ENCODE measurements around the gene PRPF40B. TPM values are rescaled to one million over a fixed set of nuclear protein-coding genes. Genes with fewer than 3 reads are reported as not detected.

The PRPF40B gene
- total and polyA plus RNA-seq, 9 donors, result 10.8 to 15.7 (median 14.0) TPM

- Histone ChIP-seq H3K36me3 (ENCODE audit: control insufficient read depth, insufficient read depth, low read length) (peaks cover 45% of the 10 kb centered on the region), H3K4me3 (ENCODE audit: low read length) (no peak overlapping the region), H3K4me1 (ENCODE audit: control insufficient read depth, insufficient read depth, low read length) (peaks cover 13% of the 10 kb centered on the region), H3K27me3 (ENCODE audit: control insufficient read depth, insufficient read depth, low read length) (no peaks in the 10 kb centered on the region), H3K9me3 (replicated peaks; ENCODE audit: control insufficient read depth, low read depth, low read length) (no peaks in the 10 kb centered on the region), H3K27ac (ENCODE audit: low read length) (no peak overlapping the region)
- DNase-seq, result no peak
- WGBS (ENCODE audit: insufficient coverage), result 94% methylated on average over 3 of the region's 4 CpGs
Measured at GRCh38 chr12:49635656-49636055, 12.3 kb downstream of the PRPF40B start.

GRCh38 chr12:49636574-49636973, 13.2 kb downstream of the PRPF40B start:
- Histone ChIP-seq H3K27me3 (ENCODE audit: control insufficient read depth, insufficient read depth, low read length) (no peaks in the 10 kb centered on the region), H3K27ac (ENCODE audit: low read length) (peak overlapping the region; percentile 39), H3K4me1 (ENCODE audit: control insufficient read depth, insufficient read depth, low read length) (peaks cover 13% of the 10 kb centered on the region), H3K9me3 (replicated peaks; ENCODE audit: control insufficient read depth, low read depth, low read length) (no peaks in the 10 kb centered on the region), H3K4me3 (ENCODE audit: low read length) (no peak overlapping the region), H3K36me3 (ENCODE audit: control insufficient read depth, insufficient read depth, low read length) (peaks cover 51% of the 10 kb centered on the region)
- 47% methylated on average over 12 of the region's 13 CpGs for WGBS (ENCODE audit: insufficient coverage)
- DNase-seq, result peak; percentile 40

- 8% methylated on average over 3 of the region's 9 CpGs for WGBS (ENCODE audit: insufficient coverage)
- H3K36me3 ChIP-seq (ENCODE audit: control insufficient read depth, insufficient read depth, low read length), result peaks cover 50% of the 10 kb centered on the region
- H3K27ac ChIP-seq (ENCODE audit: low read length), result peak overlapping the region; percentile 39
Measured at GRCh38 chr12:49636979-49637755, 13.8 kb downstream of the PRPF40B start.

GRCh38 chr12:49641748-49642369, 18.5 kb downstream of the PRPF40B start:
- H3K36me3 ChIP-seq (ENCODE audit: control insufficient read depth, insufficient read depth, low read length), result peaks cover 68% of the 10 kb centered on the region
- H3K4me1 ChIP-seq (ENCODE audit: control insufficient read depth, insufficient read depth, low read length), result peaks cover 20% of the 10 kb centered on the region
- DNase-seq, result no peak
- WGBS (ENCODE audit: insufficient coverage), result 83% methylated on average over 12 of the region's 17 CpGs
- H3K27ac ChIP-seq (ENCODE audit: low read length), result no peak overlapping the region
- H3K4me3 ChIP-seq (ENCODE audit: low read length), result no peak overlapping the region
- H3K9me3 ChIP-seq (replicated peaks; ENCODE audit: control insufficient read depth, low read depth, low read length), result no peaks in the 10 kb centered on the region
- H3K27me3 ChIP-seq (ENCODE audit: control insufficient read depth, insufficient read depth, low read length), result no peaks in the 10 kb centered on the region

More at GRCh38 chr12:49636979-49637755, 13.8 kb downstream of the PRPF40B start:
- Histone ChIP-seq H3K27me3 (ENCODE audit: control insufficient read depth, insufficient read depth, low read length) (no peaks in the 10 kb centered on the region), H3K4me1 (ENCODE audit: control insufficient read depth, insufficient read depth, low read length) (peaks cover 13% of the 10 kb centered on the region), H3K4me3 (ENCODE audit: low read length) (no peak overlapping the region), H3K9me3 (replicated peaks; ENCODE audit: control insufficient read depth, low read depth, low read length) (no peaks in the 10 kb centered on the region)
- DNase-seq, result peak; percentile 81

- H3K27ac ChIP-seq (ENCODE audit: low read length), result no peak overlapping the region
- H3K36me3 ChIP-seq (ENCODE audit: control insufficient read depth, insufficient read depth, low read length), result peaks cover 70% of the 10 kb centered on the region
- H3K27me3 ChIP-seq (ENCODE audit: control insufficient read depth, insufficient read depth, low read length), result no peaks in the 10 kb centered on the region
- no peak overlapping the region for H3K4me3 ChIP-seq (ENCODE audit: low read length)
- DNase-seq, result no peak
- H3K4me1 ChIP-seq (ENCODE audit: control insufficient read depth, insufficient read depth, low read length), result peaks cover 21% of the 10 kb centered on the region
- no peaks in the 10 kb centered on the region for H3K9me3 ChIP-seq (replicated peaks; ENCODE audit: control insufficient read depth, low read depth, low read length)
- 85% methylated on average over 11 of the region's 11 CpGs for WGBS (ENCODE audit: insufficient coverage)
Measured at GRCh38 chr12:49642370-49642802, 19.0 kb downstream of the PRPF40B start.

GRCh38 chr12:49643135-49643534, 19.8 kb downstream of the PRPF40B start:
- H3K27me3 ChIP-seq (ENCODE audit: control insufficient read depth, insufficient read depth, low read length), result no peaks in the 10 kb centered on the region
- H3K4me3 ChIP-seq (ENCODE audit: low read length), result no peak overlapping the region
- H3K36me3 ChIP-seq (ENCODE audit: control insufficient read depth, insufficient read depth, low read length), result peaks cover 75% of the 10 kb centered on the region
- H3K9me3 ChIP-seq (replicated peaks; ENCODE audit: control insufficient read depth, low read depth, low read length), result no peaks in the 10 kb centered on the region
- no peak for DNase-seq
- no CpG with 5 or more reads among the region's 7 CpGs for WGBS (ENCODE audit: insufficient coverage)
- peaks cover 26% of the 10 kb centered on the region for H3K4me1 ChIP-seq (ENCODE audit: control insufficient read depth, insufficient read depth, low read length)
- no peak overlapping the region for H3K27ac ChIP-seq (ENCODE audit: low read length)

GRCh38 chr12:49643961-49644619, 20.7 kb downstream of the PRPF40B start:
- peaks cover 35% of the 10 kb centered on the region for H3K4me1 ChIP-seq (ENCODE audit: control insufficient read depth, insufficient read depth, low read length)

GRCh38 chr12:49644620-49644994, 21.2 kb downstream of the PRPF40B start:
- DNase-seq, result peak; percentile 89
- H3K4me3 ChIP-seq (ENCODE audit: low read length), result no peak overlapping the region
- no peaks in the 10 kb centered on the region for H3K9me3 ChIP-seq (replicated peaks; ENCODE audit: control insufficient read depth, low read depth, low read length)
- no peak overlapping the region for H3K27ac ChIP-seq (ENCODE audit: low read length)
- peaks cover 90% of the 10 kb centered on the region for H3K36me3 ChIP-seq (ENCODE audit: control insufficient read depth, insufficient read depth, low read length)
- no peaks in the 10 kb centered on the region for H3K27me3 ChIP-seq (ENCODE audit: control insufficient read depth, insufficient read depth, low read length)
- H3K4me1 ChIP-seq (ENCODE audit: control insufficient read depth, insufficient read depth, low read length), result peaks cover 39% of the 10 kb centered on the region
- 0% methylated on average over 1 of the region's 2 CpGs for WGBS (ENCODE audit: insufficient coverage)

More at GRCh38 chr12:49643961-49644619, 20.7 kb downstream of the PRPF40B start:
- 85% methylated on average over 6 of the region's 10 CpGs for WGBS (ENCODE audit: insufficient coverage)
- Histone ChIP-seq H3K27ac (ENCODE audit: low read length) (no peak overlapping the region), H3K27me3 (ENCODE audit: control insufficient read depth, insufficient read depth, low read length) (no peaks in the 10 kb centered on the region), H3K9me3 (replicated peaks; ENCODE audit: control insufficient read depth, low read depth, low read length) (no peaks in the 10 kb centered on the region), H3K4me3 (ENCODE audit: low read length) (no peak overlapping the region), H3K36me3 (ENCODE audit: control insufficient read depth, insufficient read depth, low read length) (peaks cover 85% of the 10 kb centered on the region)
- DNase-seq, result no peak

GRCh38 chr12:49645146-49646039, 22.0 kb downstream of the PRPF40B start:
- Histone ChIP-seq H3K36me3 (ENCODE audit: control insufficient read depth, insufficient read depth, low read length) (peaks cover 92% of the 10 kb centered on the region), H3K9me3 (replicated peaks; ENCODE audit: control insufficient read depth, low read depth, low read length) (no peaks in the 10 kb centered on the region), H3K4me3 (ENCODE audit: low read length) (no peak overlapping the region), H3K27me3 (ENCODE audit: control insufficient read depth, insufficient read depth, low read length) (no peaks in the 10 kb centered on the region), H3K4me1 (ENCODE audit: control insufficient read depth, insufficient read depth, low read length) (peaks cover 39% of the 10 kb centered on the region), H3K27ac (ENCODE audit: low read length) (no peak overlapping the region)
- no peak for DNase-seq
- 95% methylated on average over 5 of the region's 6 CpGs for WGBS (ENCODE audit: insufficient coverage)
